Renal pelvis (tissue), 4 donors: ENCODE results near the gene DHRS3. TPM values are rescaled to one million over a fixed set of nuclear protein-coding genes. Genes with fewer than 3 reads are reported as not detected.

ENCODE experiments used
- DNase-seq: peaks from one replicate; pipeline ENCODE4 v3.0.0-alpha.2; 2013
- polyA plus RNA-seq, 3 donors: library from polyadenylated mRNA; unstranded; fragments of 120-200 nt; gene quantifications; one replicate each; pipeline ENCODE4 v1.2.1, GENCODE V29; 2013; ENCODE audit not compliant: insufficient read length in 3 of 3

The DHRS3 gene
- polyA plus RNA-seq, 3 donors = 76.4 to 86.9 (median 82.7) TPM

- DNase-seq = no peak
Observed at GRCh38 chr1:12556957-12557935, 60.8 kb downstream of the DHRS3 start.

- DNase-seq = peak; percentile 70
Observed at GRCh38 chr1:12556368-12556930, 61.6 kb downstream of the DHRS3 start.

GRCh38 chr1:12555411-12556367 lies 62.3 kb downstream of the DHRS3 start:
- no peak for DNase-seq

- no peak for DNase-seq
Observed at GRCh38 chr1:12554521-12555305, 63.3 kb downstream of the DHRS3 start.

- no peak for DNase-seq
Observed at GRCh38 chr1:12553963-12554362, 64.0 kb downstream of the DHRS3 start.

GRCh38 chr1:12552951-12553921 lies 64.8 kb downstream of the DHRS3 start:
- DNase-seq = no peak

- no peak for DNase-seq
Observed at GRCh38 chr1:12552111-12552888, 65.7 kb downstream of the DHRS3 start.

GRCh38 chr1:12551584-12551983 lies 66.4 kb downstream of the DHRS3 start:
- DNase-seq = no peak

- peak; percentile 85 for DNase-seq
Observed at GRCh38 chr1:12549460-12550349, 68.3 kb downstream of the DHRS3 start.

- DNase-seq = peak; percentile 69
Observed at GRCh38 chr1:12548973-12549459, 69.0 kb downstream of the DHRS3 start.

- no peak for DNase-seq
Observed at GRCh38 chr1:12548279-12548972, 69.6 kb downstream of the DHRS3 start.

- no peak for DNase-seq
Observed at GRCh38 chr1:12547586-12548225, 70.3 kb downstream of the DHRS3 start.

- no peak for DNase-seq
Observed at GRCh38 chr1:12546771-12547585, 71.0 kb downstream of the DHRS3 start.

- no peak for DNase-seq
Observed at GRCh38 chr1:12544992-12545391, 73.0 kb downstream of the DHRS3 start.

GRCh38 chr1:12544357-12544756 lies 73.7 kb downstream of the DHRS3 start:
- DNase-seq = no peak

- DNase-seq = no peak
Observed at GRCh38 chr1:12543740-12544154, 74.3 kb downstream of the DHRS3 start.
